ENCODE measurements around the gene MLLT10.

The MLLT10 gene

DNA sequence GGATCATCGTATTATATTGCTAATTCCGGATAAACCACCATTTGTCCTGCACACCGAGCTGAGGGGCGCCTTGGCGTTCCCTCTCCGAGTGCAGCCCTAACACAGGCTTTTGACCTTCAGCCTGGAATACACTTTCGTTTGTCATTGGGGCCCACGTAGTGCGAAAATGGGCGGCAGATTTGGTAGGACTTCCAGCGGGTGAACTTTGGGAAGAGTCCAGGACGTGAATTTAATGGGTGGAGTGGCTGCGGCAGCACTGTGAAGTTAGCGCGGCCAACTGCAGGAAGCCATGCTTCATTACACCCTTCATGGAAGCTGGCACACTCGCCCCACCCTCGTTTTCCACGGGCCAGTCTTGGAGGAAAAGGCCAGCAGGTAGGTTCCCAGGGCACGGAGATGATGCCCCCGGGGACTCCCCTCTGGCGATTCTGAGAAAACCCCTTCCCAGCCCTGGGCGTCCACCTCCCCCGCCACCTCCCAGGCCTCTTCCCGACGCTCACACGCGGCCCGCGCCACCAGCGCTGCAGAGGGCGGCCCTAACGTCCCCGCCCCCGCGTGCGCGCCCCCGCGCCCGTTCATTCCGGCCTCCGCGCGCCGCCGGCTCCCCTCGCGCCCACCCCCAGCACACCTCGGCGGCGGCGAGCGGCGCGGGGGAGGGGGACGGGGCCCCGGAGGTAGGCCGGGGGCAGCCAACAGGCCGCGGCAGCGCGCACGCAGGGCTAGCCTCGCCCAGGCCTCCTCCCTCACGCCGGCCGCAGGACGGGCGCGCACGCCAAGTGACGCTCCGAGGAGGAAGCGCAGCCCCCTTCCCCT is at the start of gene MLLT10:
MLLT10 (plus strand) TSS at position 766 of the 813 bp plus-strand sequence. CDS start 413 bp downstream, outside the sequence.
- peak; percentile 96 for DNase-seq

DNA sequence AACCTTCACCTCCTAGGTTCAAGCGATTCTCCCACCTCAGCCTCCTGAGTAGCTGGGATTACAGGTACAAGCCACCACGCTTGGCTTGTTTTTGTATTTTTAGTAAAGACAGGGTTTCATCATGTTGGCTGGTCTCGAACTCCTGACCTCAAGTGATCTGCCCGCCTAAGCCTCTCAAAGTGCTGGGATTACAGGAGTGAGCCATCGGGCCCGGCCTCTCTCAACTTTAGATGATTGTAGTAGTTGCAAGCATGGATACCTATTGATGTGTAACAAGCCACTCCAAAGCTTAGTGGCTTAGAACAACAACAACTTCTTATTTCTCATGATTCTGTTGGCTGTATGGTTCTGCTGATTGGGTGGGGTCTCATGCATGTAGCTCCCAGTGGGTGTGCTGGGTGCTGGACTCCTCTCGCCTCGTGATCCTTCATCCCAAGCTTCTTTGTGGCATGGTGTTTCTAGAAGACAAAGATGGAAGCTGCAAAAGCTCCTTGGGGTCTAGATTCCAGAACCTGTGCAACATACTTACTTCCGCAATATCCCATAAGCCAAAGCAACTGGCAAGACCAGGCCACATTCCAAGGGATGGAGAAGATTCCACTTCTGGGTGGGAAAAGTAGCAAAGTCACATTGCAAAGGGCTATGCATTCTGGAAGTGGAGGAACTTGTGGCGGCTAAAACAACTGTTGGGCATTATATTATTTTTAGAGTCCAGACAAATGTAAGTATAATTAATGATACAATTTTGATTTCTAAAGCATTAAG is 46.4 kb upstream of the MLLT10 start:
- no peak for DNase-seq

DNA sequence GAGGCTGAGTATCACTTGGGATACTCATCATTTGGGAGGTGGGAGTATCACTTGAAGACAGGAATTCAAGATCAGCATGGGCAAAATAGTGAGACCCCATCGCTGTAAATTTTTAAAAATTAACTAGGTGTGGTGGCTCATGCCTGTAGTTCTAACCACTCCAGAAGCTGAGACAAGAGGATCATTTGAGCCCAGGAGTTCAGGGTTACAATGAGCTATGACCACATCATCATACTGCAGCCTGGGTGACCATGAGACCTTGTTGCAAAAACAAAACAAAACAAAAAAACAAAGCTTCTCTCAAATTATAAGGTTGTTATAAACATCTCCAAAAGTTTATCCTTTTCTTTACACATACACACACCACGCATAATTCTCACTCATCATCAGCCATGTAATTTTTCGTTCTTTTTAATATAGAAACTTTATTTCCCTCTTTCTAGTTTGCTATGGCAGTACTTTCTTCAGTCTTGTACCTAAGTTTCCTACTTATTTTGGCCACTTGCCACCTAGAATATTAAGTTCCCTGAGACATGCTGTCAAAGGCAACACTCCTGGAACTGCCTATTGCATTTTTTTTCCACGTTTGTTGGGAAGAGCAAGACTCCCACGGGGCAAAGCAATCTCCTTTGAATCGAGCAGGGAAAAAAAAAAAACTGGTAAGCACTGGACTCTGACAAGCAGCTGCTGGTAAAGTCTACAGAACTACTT is 45.6 kb upstream of the MLLT10 start:
- DNase-seq: peak; percentile 51

DNA sequence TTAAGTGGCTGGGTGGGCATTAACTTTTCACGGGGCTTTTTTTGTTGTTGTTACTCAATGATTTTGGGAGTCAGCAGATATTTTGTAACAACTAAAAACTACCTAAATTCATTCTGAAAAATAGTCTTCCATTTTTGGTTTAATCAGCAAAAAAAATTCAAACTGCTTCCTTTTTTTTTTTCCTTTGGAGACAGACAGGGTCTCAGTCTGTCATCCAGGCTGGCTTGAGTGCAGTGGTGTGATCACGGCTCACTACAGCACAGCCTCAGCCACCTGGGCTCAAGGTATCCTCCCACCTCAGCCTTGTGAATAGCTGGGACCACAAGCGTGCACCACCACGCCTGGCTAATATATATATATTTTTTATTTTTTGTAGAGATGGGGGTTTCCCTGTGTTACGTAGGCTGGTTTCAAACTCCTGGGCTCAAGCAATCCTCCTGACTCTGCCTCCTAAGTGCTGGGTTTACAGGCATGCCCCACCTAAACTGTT is 45.0 kb upstream of the MLLT10 start:
- no peak for DNase-seq

DNA sequence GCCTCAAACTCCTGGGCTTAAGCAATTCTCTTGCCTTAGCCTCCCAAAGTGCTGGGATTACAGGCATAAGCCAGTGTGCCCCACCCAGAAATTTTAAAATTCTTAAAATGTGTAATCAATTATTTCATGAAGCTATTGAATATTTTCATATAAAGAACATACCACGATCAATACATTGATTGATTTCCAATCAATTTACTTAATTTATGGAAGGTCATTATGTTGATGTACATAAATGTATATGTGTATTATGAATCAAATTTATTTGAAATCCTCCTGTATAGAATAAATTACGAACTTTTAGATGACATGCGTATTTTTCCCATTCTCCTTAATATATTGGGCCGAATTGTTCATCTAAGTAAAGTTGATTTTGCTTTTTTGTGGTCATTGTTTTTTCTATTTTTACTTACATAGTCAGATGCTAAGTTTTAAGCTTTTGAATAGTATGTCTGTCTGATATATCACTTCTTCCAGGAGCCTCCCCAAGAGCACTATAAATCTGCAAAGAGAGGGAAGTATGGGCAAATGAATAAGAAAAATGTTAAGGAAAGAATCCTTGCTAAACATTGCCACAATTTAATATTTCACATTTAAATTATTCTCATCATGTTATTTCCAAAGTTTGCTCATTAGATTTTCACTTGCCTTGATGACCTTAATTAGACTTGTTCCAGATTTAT is 43.9 kb upstream of the MLLT10 start:
- no peak for DNase-seq

DNA sequence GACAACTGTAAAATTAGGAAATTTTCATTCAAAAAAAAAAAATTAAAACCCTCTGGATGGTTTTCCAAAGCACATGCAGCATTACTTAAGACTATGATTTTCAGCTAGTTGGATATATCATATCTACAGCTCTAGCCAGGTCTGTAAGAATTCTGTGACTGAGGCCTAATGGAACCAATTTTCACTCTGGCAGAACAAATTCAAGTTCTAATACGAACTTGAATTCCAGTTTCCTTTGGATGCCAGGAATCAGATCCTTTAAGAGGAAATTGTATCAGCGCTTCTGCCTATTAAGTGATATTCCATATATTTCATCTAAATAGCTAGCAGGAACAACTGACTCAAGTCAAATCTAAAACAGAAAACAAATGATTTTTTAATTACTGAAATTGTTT is 43.3 kb upstream of the MLLT10 start:
- no peak for DNase-seq

DNA sequence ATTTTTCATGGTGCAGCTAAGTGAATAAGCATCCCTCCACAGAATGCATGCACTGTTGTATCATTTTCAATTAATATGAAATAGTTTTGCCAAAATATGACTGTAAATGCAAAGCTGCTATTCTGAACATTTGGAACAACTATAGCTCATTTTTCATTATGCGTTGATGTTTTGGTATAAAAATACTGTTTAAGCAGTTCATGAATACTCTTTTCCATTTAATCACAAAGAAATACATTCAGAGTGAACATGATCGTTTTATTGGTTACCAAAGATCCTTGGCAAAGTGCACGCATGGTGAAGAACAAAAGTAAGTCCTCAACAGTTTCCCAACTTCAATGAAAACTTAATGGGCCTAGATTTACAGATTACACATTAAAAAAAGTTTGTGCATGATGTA is 41.6 kb upstream of the MLLT10 start:
- DNase-seq: no peak

DNA sequence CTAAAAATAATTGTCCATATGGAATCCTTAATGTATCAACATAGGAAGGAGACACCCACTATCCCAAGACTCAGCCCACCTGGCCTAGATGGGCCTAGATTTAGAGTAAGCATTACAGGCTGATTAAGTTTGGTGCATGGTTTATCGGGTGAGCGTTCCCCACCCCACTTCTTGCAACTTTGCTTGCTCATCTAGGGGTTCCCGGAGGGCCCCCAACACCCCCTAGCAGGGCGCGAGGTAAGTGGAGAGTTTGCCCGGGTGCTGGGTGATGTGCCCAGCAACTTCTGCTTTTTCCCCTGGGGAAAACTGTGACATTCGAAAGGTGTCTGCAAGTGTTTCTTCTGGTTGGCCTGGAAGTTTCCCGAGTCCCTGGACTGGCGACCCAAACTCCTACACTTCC is 40.2 kb upstream of the MLLT10 start:
- DNase-seq: no peak

DNA sequence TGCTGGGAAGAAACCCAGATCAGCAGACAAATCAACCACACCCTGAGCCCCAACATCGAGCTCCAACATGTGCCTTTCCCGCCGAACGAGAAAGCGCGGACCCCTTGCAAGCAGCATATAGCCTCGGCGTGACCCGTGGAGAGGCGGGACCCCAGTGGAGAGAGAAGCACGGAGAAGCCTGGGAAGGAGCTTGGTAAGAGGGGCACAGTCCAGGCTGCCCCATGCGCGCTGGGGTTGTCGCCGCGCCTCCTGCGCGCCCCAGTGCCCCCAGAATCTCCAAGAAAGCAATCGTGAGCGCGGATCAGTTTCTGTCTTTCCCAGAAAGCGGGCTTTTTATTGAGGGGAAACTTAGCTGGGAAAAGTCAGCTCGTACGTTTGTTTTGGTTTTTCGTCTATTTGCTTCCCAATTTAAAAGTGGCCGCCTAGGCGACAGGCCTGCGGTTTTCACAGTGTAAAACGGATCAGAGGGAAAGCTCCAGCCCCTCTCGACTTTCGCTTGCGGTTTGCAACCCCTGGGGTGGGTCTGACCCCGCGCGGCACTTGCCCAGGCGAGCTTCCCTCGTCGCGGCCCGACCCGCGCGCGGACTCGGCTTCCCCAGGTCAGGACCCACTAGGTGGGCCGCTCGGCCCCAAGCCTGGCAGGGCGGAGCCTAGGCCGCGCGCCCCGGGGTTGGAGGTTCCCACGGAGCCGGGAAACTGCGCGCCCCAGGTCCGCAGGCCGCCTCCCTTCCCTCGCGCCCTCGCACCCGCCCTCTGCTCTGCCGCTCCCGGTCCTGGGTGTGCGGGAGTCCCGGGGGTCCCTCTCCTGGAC is 39.6 kb upstream of the MLLT10 start:
- no peak for DNase-seq

DNA sequence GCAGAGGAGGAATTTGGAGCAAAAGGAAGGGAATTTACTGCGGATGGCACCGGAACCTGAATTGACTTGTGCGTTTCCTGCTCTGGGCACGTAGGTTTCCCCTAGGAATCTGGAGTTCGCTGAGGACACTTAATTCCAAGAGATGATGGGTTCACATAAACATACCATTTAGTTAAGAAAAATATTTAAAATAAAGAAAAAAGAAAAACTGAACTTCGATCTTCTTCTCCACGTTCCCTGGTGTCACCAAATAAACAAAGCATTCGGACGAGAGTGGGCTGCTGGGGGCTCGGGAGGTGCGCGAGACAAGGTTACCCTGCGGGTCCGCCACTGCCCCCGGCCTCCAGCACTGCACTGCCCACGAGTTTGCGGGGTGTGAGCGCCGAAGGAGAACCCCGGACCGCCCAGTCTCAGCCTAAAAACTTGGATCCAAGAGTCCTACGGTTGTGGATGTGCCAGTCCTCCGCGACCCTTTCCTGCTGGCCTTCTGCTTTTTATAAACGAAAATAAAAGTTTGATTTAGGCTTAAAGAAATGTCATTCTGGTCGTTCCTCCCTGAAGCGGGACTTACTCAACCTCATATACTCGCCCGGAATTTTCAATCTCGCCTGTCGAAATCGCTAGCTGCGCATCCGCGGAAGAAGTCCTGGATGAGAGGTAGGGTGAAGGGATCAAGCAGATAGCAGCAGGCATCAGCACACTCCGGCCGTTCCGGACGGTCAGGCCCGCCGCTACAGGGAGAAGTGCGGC is 38.9 kb upstream of the MLLT10 start:
- no peak for DNase-seq

DNA sequence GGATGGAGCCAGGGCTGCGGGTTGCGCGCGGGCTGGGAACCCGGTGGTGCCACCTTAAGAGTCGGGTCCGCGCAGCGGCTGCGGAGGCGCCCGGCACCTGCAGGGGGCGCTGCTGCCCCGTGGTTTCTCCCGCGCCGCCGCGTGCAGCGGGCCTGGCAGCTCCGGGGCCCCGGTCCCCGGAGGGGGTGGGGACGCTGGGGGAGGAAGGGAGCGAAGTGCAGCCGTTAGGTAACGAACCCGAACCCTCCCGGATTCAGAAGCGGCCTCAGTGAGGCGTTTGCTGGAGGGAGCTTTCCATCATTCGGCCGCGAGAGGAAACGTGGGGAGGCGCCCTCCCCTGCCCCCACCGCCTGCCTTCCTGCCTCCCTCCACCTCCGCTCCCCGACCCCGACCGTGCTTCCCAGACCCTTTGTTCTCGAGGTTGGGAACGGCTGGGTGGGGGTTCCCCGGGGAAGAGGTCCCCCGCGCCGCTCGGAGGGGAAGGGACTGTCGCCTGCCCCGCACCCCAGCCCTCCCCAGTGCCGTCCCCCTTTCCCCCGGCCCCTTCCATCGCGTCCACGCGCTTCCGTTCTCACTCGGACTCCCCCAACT is 38.2 kb upstream of the MLLT10 start:
- DNase-seq: peak; percentile 86

DNA sequence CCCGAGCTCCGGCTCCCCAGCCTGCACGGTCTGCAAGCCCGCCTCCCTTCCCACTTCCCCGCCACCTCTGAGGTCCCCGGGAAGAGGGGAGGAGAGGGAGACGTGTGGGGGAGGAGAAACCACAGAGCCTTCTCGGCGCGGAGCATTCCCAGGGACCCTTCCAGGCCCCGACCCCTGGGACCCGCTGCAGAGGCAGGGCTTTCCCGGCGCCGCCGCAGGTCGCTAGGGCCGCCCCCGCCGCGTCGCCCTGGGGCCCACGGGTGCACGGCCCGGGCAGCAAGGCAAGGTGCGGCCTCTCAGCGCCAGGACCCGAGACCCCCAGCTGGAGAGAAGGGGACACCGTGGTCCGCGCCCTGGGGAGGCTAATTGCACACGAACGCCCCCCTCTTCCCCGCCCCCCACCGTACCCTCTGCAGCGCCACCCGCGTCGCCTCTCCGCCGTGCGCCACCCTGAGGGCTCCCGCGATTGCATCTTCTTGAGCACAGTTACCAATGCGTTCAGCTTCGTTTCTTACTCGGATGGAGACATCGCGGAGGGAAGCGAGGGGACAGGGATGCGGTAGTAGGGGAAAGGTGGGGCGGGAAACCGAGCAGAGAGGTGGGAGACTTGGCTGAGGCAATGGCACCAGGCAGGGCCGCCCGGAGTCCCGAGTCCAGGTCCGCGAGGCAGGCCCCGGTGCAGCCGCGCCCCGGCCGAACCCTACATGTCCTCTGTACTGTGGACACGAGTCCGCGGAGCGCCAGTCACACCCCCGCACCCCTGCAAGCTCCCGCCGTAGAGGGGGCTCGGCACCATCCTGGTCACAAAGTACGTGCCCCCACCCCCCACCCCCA is 37.5 kb upstream of the MLLT10 start:
- DNase-seq: peak; percentile 22

DNA sequence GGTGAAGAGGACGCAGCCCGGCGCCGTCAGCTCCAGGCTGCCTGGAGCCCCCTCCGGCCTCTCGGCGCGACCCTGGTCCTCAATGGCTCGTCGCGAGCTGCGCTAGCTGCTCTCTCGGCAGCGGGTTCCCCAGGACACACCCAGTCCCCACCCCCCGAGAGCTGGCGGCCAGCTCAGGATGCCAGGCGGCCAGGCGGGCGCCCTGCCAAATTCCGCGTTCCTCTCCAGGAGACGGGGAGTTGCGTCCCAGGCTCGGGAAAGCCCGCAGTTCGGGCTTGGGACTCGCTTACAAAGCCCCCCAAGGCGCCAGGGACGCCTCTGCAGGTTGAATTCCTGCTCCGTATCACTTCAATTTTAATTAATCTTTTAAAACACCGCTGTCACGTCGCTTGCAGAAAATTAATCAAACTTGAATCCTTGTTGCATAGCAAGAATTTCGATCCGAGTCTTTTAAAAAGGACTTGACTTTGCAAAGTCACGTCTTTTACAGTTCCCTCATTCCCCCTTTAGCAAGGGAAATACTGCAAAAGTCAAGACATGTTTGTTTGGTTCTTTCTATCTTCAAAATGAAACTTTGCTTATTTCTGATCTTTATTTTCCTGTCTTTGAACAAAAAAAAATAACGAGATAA is 36.7 kb upstream of the MLLT10 start:
- DNase-seq: peak; percentile 87

DNA sequence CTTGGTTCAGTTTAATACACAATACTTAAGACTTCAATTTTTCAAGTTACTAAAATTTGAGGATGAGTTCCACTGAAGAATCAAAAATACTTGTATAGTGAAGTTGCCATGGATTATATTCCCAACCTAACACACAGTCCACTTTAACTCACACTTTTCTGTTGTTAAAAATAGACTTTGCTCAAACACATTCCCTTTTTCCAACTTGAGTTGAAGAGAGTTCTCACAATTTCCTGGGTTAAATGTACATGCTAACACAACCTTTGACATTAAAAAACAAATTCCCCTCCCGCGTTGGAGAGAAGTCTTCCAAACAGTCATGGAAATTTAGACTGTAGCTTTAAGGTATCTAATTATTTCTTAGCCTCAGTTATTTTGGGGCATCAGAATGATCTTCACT is 35.7 kb upstream of the MLLT10 start:
- no peak for DNase-seq

DNA sequence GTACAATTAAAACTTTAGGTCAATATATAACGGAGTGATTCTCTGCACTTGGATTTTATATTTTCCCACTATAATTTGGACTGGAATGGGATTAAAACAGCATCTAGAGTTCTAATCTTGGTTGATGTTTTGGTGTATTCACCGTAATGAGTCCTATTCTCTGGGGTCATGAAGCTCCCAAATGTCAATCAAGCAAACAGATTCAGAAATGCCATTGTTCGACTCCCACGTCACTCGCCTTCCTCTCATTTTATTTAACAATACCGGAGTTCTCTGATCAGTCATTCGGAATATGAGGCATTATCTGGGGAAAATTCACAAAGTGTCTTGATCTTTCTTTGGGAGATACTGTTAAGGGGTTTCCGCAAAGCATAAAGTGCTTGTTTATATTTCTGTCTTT is 35.0 kb upstream of the MLLT10 start:
- no peak for DNase-seq

DNA sequence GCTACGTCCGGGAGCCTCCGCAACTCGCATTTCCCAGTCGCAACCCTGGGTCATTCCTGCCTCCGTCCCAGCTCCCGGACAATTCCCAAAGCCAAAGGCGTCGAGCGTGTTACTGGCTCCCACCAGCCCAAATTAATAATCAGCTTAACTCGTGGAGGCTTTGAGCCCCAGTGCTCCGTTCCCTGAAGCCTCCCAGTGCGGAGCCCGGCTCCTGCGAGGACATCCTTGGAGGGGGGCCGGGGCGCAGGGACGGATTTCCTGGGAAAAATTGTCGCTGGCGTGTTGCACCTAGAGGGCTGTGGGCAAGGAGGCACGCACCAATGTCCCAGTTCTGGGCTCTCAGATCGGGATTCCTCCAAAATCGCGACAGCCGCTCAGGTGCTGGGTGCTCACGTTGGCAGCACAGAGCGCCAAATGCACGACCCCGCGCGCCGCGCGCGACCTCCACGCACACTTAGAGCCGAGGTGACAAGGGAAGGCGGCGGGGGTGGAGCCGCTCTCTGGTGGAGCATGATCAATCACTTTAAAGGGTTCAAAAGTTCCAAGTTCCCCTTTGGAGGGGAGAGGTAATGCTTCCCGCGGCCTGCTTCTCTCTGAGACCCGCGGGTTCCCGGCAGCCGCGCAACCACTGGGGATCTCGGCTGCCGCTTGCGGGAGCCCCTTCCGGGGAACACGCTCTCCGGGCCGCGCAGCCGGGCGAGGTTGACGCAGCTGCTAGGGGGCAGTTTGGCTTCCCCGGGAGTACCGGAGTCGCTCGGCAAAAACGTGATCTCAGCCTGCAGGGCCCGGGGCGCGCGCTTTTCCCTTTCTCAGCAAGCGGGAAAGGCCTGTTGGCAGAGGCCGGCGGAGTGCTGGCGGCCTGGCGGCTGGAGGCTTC is 34.1 kb upstream of the MLLT10 start:
- DNase-seq: no peak

DNA sequence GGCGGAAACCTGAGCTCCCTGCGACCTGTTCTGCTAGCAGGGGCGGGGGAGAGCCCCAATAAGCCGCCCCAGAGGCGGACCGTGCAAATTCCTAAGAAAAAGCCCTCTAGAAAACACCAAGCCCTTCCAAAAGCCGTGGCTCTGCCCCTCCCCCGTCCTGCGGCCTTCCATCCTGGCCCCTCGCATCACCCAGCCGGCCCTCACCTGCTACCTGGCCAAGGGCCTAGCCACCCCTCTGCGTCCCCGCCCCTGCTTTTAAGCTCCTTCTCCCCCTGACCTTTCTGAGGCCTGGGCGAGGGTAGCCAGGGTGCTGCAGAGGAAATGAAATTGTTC is 33.5 kb upstream of the MLLT10 start:
- DNase-seq: no peak

DNA sequence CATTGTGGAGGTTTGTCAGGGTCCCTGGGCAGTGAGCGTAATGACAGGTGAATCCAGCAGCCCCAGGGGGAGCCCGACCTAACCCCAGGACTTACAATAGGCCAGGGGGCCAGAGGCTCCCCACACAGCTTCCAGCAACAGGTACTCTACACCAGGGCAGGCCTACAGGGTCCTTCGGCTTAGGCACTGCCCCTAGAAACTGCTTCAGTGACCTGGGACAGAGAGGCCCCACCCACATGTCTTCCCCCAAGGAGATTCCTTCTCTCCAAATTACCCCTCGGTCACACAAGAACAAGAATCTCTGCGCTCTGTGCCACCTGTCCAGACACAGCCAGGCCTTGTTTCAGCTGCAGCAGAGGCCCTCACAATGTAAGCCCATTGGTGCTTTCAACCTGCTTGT is 32.9 kb upstream of the MLLT10 start:
- DNase-seq: no peak

Data from NCI-H226 (cell line).